Measurements from ENCODE around the gene RGN. TPM values are rescaled to one million over a fixed set of nuclear protein-coding genes. Genes with fewer than 3 reads are reported as not detected.
A peak's percentile ranks its signal among the peaks of the same experiment; 100 is the strongest.

Gene RGN
- total and polyA plus RNA-seq, 5 donors from 2014 or later: not detected

DNA sequence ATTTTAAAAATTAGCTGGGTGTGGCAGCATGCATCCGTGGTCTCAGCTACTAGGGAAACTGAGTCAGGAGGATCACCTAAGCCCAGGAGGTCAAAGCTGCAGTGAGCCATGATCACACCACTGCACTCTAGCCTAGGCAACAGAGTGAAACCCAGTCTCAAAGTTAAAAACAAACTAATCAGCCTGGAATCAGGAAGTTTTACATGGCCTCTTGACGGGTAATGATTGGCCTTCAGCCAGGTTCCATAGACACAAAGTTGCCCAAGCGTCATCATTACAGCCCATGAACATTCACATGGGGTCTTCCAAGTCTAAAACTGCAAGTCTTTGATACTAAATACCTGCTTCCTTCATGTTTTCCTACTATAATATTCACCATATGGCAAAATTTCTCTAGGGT, 10.0 kb upstream of the RGN start:
- Histone ChIP-seq H3K36me3 (ENCODE audit: control insufficient read depth, insufficient read depth, low read length) (no peaks in the 10 kb centered on the region), H3K27me3 (ENCODE audit: control insufficient read depth, insufficient read depth, low read length) (no peaks in the 10 kb centered on the region), H3K4me1 (ENCODE audit: control insufficient read depth, insufficient read depth, low read length, poor library complexity, severe bottlenecking) (no peaks in the 10 kb centered on the region), H3K4me3 (ENCODE audit: low read depth, low read length) (no peak overlapping the region), H3K27ac (ENCODE audit: insufficient read depth, low read length, poor library complexity, severe bottlenecking) (no peak overlapping the region), H3K9me3 (ENCODE audit: control insufficient read depth in 2 of 2, low read length in 2 of 2) (no peaks in the 10 kb centered on the region)
- Mint-ChIP-seq H3K4me1 (no peaks in the 10 kb centered on the region), H3K27me3 (peaks cover 7% of the 10 kb centered on the region), H3K9me3 (peaks cover 0 to 2% (median 0%) of the 10 kb centered on the region in 7 donors), H3K27ac (no peak overlapping the region), H3K4me3 (no peak overlapping the region), H3K36me3 (no peaks in the 10 kb centered on the region)
- DNase-seq (no peak), ATAC-seq (ENCODE audit: low read depth in 2 of 2) (no peak)

DNA sequence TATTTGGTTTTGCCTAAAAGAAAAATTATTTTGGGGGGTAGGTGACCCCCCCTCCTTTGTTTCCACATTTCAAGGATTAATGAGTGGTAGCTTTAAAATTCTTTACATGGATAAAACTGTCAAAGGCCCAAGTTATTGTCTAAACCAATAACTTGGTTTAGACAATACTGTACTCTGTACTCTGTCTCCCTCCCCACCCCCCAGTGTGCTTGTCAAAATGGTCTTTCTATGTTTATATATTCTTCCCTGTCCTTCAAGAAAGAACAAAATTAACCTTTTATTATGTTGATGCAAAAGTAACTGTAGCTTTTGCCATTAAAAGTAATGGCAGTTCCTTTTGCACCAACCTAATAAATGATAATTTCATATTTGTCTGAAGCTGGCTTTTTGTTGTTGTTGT, 9.5 kb upstream of the RGN start:
- no peaks in the 10 kb centered on the region for H3K36me3 ChIP-seq (ENCODE audit: control insufficient read depth, insufficient read depth, low read length)
- H3K9me3 Mint-ChIP-seq: peaks cover 0 to 2% (median 0%) of the 10 kb centered on the region in 7 donors
- no peaks in the 10 kb centered on the region for H3K27me3 ChIP-seq (ENCODE audit: control insufficient read depth, insufficient read depth, low read length)
- no peaks in the 10 kb centered on the region for H3K4me1 ChIP-seq (ENCODE audit: control insufficient read depth, insufficient read depth, low read length, poor library complexity, severe bottlenecking)
- no peak overlapping the region for H3K27ac ChIP-seq (ENCODE audit: insufficient read depth, low read length, poor library complexity, severe bottlenecking)
- no peaks in the 10 kb centered on the region for H3K9me3 ChIP-seq (ENCODE audit: control insufficient read depth in 2 of 2, low read length in 2 of 2)
- no peak overlapping the region for H3K4me3 Mint-ChIP-seq
- H3K4me3 ChIP-seq (ENCODE audit: low read depth, low read length): no peak overlapping the region
- H3K27me3 Mint-ChIP-seq: peaks cover 7% of the 10 kb centered on the region
- no peaks in the 10 kb centered on the region for H3K4me1 Mint-ChIP-seq
- no peaks in the 10 kb centered on the region for H3K36me3 Mint-ChIP-seq
- no peak for ATAC-seq (ENCODE audit: low read depth in 2 of 2)
- DNase-seq: no peak
- H3K27ac Mint-ChIP-seq: no peak overlapping the region

DNA sequence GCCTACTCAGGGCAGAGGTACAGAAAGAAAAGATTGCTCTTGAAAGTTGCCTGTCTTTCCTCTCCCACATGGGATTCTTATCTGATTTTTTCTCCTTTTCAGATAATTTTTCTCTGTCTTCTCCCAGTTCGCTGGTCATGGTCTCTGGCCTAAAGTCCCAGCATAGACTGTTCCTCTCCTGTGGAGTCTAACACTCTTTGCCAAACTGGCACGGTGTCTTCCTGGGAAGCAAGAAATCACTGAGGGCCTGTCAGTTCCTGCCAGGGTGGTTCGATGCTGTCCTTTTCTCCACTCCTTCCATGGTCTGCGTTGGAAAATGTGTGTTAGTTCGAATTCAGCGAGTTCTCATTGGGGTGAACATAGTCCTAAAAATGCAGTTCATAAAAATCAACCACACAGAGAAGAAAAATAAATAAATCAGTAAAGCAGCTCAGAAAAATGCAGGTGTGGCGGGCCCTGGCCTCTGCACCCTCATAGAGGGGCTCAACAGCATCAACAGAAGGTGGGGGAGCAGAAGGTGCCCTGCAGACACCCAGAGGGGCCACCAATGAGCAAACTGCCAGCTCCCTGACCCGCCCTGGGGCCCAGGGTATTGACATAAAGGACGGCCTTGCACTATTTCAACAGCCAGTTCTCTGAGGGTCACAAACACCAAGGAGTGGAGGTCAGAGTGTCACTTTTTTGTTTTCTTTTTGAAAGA, 2.1 kb downstream of the RGN start:
- ATAC-seq (ENCODE audit: low read depth in 2 of 2) (no peak), DNase-seq (no peak)
- Mint-ChIP-seq H3K4me3 (no peak overlapping the region), H3K9me3 (peaks cover 0 to 1% (median 0%) of the 10 kb centered on the region in 7 donors), H3K36me3 (no peaks in the 10 kb centered on the region), H3K27me3 (no peaks in the 10 kb centered on the region), H3K4me1 (no peaks in the 10 kb centered on the region), H3K27ac (peak overlapping the region in 1 of 3 donors; percentile 89)
- Histone ChIP-seq H3K36me3 (ENCODE audit: control insufficient read depth, insufficient read depth, low read length) (no peaks in the 10 kb centered on the region), H3K4me3 (ENCODE audit: low read depth, low read length) (no peak overlapping the region), H3K9me3 (ENCODE audit: control insufficient read depth in 2 of 2, low read length in 2 of 2) (no peaks in the 10 kb centered on the region), H3K4me1 (ENCODE audit: control insufficient read depth, insufficient read depth, low read length, poor library complexity, severe bottlenecking) (no peaks in the 10 kb centered on the region), H3K27me3 (ENCODE audit: control insufficient read depth, insufficient read depth, low read length) (no peaks in the 10 kb centered on the region), H3K27ac (ENCODE audit: insufficient read depth, low read length, poor library complexity, severe bottlenecking) (no peak overlapping the region)

DNA sequence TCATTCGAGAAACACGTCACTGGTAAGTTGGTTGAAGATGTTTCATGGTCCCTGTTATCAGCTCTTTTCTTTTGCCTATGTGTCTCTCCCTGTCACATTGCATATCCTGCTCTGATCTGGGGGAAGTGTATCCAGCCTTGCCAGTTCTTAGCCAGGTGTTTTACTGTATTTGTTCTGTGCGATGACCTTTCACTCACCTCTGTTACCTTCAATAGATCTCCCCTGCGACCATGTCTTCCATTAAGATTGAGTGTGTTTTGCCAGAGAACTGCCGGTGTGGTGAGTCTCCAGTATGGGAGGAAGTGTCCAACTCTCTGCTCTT, 2.6 kb downstream of the RGN start:
- peak overlapping the region in 1 of 3 donors; percentile 56 for H3K27ac Mint-ChIP-seq
- H3K36me3 Mint-ChIP-seq: no peaks in the 10 kb centered on the region
- Histone ChIP-seq H3K27me3 (ENCODE audit: control insufficient read depth, insufficient read depth, low read length) (no peaks in the 10 kb centered on the region), H3K4me1 (ENCODE audit: control insufficient read depth, insufficient read depth, low read length, poor library complexity, severe bottlenecking) (no peaks in the 10 kb centered on the region), H3K36me3 (ENCODE audit: control insufficient read depth, insufficient read depth, low read length) (no peaks in the 10 kb centered on the region), H3K9me3 (ENCODE audit: control insufficient read depth in 2 of 2, low read length in 2 of 2) (no peaks in the 10 kb centered on the region), H3K4me3 (ENCODE audit: low read depth, low read length) (no peak overlapping the region), H3K27ac (ENCODE audit: insufficient read depth, low read length, poor library complexity, severe bottlenecking) (no peak overlapping the region)
- H3K4me1 Mint-ChIP-seq: no peaks in the 10 kb centered on the region
- H3K27me3 Mint-ChIP-seq: no peaks in the 10 kb centered on the region
- ATAC-seq (ENCODE audit: low read depth in 2 of 2) (no peak), DNase-seq (no peak)
- no peak overlapping the region for H3K4me3 Mint-ChIP-seq
- peaks cover 0 to 1% (median 0%) of the 10 kb centered on the region in 7 donors for H3K9me3 Mint-ChIP-seq

DNA sequence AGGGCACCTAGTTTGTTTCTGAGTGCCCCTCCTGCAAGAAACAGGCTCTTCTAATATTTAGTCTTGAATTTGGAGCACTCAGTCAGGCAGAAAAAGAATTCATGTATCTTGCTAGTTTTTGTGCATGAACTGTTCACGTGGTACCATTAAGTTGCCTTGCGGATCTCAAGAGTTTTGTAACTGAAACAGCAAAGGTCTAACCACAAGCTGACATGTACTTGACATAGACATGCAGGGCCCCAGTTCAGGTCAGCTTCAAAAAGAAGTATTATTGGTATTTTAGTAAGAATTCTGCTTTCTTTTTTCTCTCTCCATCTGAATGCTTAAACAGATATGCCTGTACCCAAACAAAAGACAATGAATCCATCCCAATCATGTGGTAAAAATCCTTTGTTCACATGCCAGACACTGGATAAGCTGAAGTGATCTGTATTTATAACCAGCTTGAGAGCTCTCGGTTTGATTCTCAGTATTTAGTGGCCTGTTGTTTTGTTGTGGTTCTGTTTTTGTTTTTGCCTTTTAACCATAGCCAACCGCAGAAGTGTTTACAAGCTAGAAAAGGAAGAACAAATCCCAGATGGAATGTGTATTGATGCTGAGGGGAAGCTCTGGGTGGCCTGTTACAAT, 13.0 kb downstream of the RGN start:
- ATAC-seq (ENCODE audit: low read depth in 2 of 2) (no peak), DNase-seq (peak in 1 of 3 donors; percentile 35)
- Mint-ChIP-seq H3K9me3 (no peaks in the 10 kb centered on the region), H3K36me3 (no peaks in the 10 kb centered on the region), H3K27me3 (peaks cover 4% of the 10 kb centered on the region), H3K4me1 (peaks cover 0 to 9% (median 5%) of the 10 kb centered on the region in 4 donors), H3K4me3 (no peak overlapping the region), H3K27ac (peak overlapping the region in 1 of 3 donors; percentile 76)
- Histone ChIP-seq H3K4me3 (ENCODE audit: low read depth, low read length) (no peak overlapping the region), H3K27ac (ENCODE audit: insufficient read depth, low read length, poor library complexity, severe bottlenecking) (no peak overlapping the region), H3K4me1 (ENCODE audit: control insufficient read depth, insufficient read depth, low read length, poor library complexity, severe bottlenecking) (no peaks in the 10 kb centered on the region), H3K9me3 (ENCODE audit: control insufficient read depth in 2 of 2, low read length in 2 of 2) (no peaks in the 10 kb centered on the region), H3K36me3 (ENCODE audit: control insufficient read depth, insufficient read depth, low read length) (no peaks in the 10 kb centered on the region), H3K27me3 (ENCODE audit: control insufficient read depth, insufficient read depth, low read length) (no peaks in the 10 kb centered on the region)

DNA sequence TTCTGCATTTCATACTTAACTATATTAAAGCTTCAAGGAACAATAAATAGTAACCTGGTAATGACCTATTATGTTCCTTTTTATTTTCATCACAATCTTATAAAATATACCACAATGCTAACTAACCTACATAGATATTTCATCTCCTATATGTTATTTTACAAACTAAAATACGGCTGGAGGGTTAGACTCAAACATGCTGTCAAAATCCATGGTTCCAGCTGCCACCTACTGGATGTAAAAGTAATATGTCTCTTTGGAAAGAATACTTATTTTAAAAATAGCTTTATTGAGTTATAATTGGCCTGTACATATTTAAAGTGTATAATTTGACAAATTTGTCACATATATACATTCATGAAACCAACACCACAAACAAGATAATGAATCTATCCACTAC, 15.0 kb downstream of the RGN start:
- Histone ChIP-seq H3K27me3 (ENCODE audit: control insufficient read depth, insufficient read depth, low read length) (no peaks in the 10 kb centered on the region), H3K4me3 (ENCODE audit: low read depth, low read length) (no peak overlapping the region), H3K27ac (ENCODE audit: insufficient read depth, low read length, poor library complexity, severe bottlenecking) (no peak overlapping the region), H3K36me3 (ENCODE audit: control insufficient read depth, insufficient read depth, low read length) (no peaks in the 10 kb centered on the region), H3K4me1 (ENCODE audit: control insufficient read depth, insufficient read depth, low read length, poor library complexity, severe bottlenecking) (no peaks in the 10 kb centered on the region), H3K9me3 (ENCODE audit: control insufficient read depth in 2 of 2, low read length in 2 of 2) (no peaks in the 10 kb centered on the region)
- DNase-seq: peak in 2 of 3 donors; percentile 13 to 45
- H3K4me3 Mint-ChIP-seq: no peak overlapping the region
- H3K4me1 Mint-ChIP-seq: peaks cover 0 to 9% (median 5%) of the 10 kb centered on the region in 4 donors
- no peaks in the 10 kb centered on the region for H3K36me3 Mint-ChIP-seq
- peaks cover 4% of the 10 kb centered on the region for H3K27me3 Mint-ChIP-seq
- ATAC-seq (ENCODE audit: low read depth in 2 of 2): no peak
- H3K27ac Mint-ChIP-seq: no peak overlapping the region
- peaks cover 0 to under 1% (median 0%) of the 10 kb centered on the region in 7 donors for H3K9me3 Mint-ChIP-seq

DNA sequence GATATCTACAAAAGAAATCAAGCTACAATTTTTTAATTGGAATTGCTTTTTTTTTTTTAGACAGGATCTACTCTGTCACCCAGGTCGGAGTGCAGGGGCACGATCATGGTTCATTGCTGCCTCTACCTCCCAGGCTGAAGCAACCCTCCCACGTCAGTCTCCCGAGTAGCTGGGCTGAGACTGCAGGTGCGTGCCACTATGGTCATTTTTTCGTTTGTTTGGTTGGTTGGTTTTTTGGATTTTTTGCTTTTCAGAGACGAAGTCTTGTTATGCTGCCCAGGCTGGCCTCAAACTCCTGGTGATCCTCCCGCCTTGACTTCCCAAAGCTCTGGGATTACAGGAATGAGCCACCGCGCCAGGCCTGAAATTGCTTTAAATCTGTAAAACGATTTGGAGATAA, 15.6 kb downstream of the RGN start:
- Mint-ChIP-seq H3K36me3 (no peaks in the 10 kb centered on the region), H3K9me3 (peaks cover 0 to 1% (median 0%) of the 10 kb centered on the region in 7 donors), H3K27ac (no peak overlapping the region), H3K4me1 (peaks cover 0 to 9% (median 5%) of the 10 kb centered on the region in 4 donors), H3K4me3 (no peak overlapping the region), H3K27me3 (peaks cover 4% of the 10 kb centered on the region)
- Histone ChIP-seq H3K4me1 (ENCODE audit: control insufficient read depth, insufficient read depth, low read length, poor library complexity, severe bottlenecking) (no peaks in the 10 kb centered on the region), H3K36me3 (ENCODE audit: control insufficient read depth, insufficient read depth, low read length) (no peaks in the 10 kb centered on the region), H3K27ac (ENCODE audit: insufficient read depth, low read length, poor library complexity, severe bottlenecking) (no peak overlapping the region), H3K27me3 (ENCODE audit: control insufficient read depth, insufficient read depth, low read length) (no peaks in the 10 kb centered on the region), H3K4me3 (ENCODE audit: low read depth, low read length) (no peak overlapping the region), H3K9me3 (ENCODE audit: control insufficient read depth in 2 of 2, low read length in 2 of 2) (no peaks in the 10 kb centered on the region)
- DNase-seq: no peak
- ATAC-seq (ENCODE audit: low read depth in 2 of 2): no peak

DNA sequence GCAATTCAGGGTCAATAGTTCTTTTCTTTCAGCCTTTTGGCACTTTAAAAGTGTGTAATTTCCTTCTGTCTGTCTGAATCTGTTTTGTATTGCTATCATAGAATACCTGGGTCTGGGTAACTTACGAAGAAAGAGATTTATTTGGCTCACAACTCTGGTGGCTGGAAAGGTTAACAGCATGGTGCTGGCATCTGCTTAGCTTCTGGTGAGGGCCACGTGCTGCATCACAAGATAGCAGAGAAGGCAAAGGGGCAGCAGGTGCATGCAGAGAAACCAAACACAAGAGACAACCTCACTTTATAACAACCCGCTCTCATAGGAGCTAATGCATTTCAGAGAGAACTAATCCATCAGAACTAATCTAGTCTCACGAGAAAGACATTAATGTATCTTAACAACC, 18.8 kb downstream of the RGN start:
- H3K9me3 Mint-ChIP-seq: peaks cover 0 to 4% (median 0%) of the 10 kb centered on the region in 7 donors
- H3K4me3 Mint-ChIP-seq: peak overlapping the region in 1 of 4 donors; percentile 47
- ATAC-seq (ENCODE audit: low read depth in 2 of 2) (no peak), DNase-seq (no peak)
- peaks cover 4% of the 10 kb centered on the region for H3K36me3 Mint-ChIP-seq
- peaks cover 0 to 4% (median 0%) of the 10 kb centered on the region in 4 donors for H3K4me1 Mint-ChIP-seq
- no peak overlapping the region for H3K27ac Mint-ChIP-seq
- no peak overlapping the region for H3K4me3 ChIP-seq (ENCODE audit: low read depth, low read length)
- H3K4me1 ChIP-seq (ENCODE audit: control insufficient read depth, insufficient read depth, low read length, poor library complexity, severe bottlenecking): no peaks in the 10 kb centered on the region
- no peaks in the 10 kb centered on the region for H3K9me3 ChIP-seq (ENCODE audit: control insufficient read depth in 2 of 2, low read length in 2 of 2)
- H3K36me3 ChIP-seq (ENCODE audit: control insufficient read depth, insufficient read depth, low read length): no peaks in the 10 kb centered on the region
- H3K27me3 Mint-ChIP-seq: no peaks in the 10 kb centered on the region
- H3K27ac ChIP-seq (ENCODE audit: insufficient read depth, low read length, poor library complexity, severe bottlenecking): no peak overlapping the region
- no peaks in the 10 kb centered on the region for H3K27me3 ChIP-seq (ENCODE audit: control insufficient read depth, insufficient read depth, low read length)
